SU-DHL-6 (cell line): ENCODE data around the gene EEF1AKMT3.

ENCODE experiments used
- H2AFZ ChIP-seq: fragments of 200-600 bp; sonication (generic); 2 replicates; pipeline ENCODE4 v1.6.1; 2014; ENCODE audit warnings: low read depth, mild to moderate bottlenecking, moderate library complexity, mixed read lengths, antibody characterized with exemption, low read length; ENCODE audit not compliant: severe bottlenecking
- H3F3A ChIP-seq: fragments of 200-600 bp; shearing (Covaris generic); 2 replicates; pipeline ENCODE4 v1.6.0; 2016; ENCODE audit warnings: antibody characterized with exemption, mild to moderate bottlenecking; ENCODE audit not compliant: insufficient read depth
- H3K27ac ChIP-seq: fragments of 200-600 bp; sonication (generic); 2 replicates; pipeline ENCODE4 v1.5.1; 2016; ENCODE audit warnings: low read depth, mild to moderate bottlenecking, low read length, moderate library complexity, mixed read lengths
- H3K27me3 ChIP-seq: fragments of 200-600 bp; sonication (generic), shearing (Covaris generic); 2 replicates; pipeline ENCODE4 v1.6.0; 2014; ENCODE audit warnings: mild to moderate bottlenecking, low read length
- H3K36me3 ChIP-seq: fragments of 200-600 bp; sonication (generic); 2 replicates; pipeline ENCODE4 v1.6.1; 2014; ENCODE audit warnings: mild to moderate bottlenecking, low read length, mixed read lengths
- H3K4me2 ChIP-seq: fragments of 300-600, 200-600 bp; shearing (Covaris generic), sonication (generic); 2 replicates; pipeline ENCODE4 v1.6.0; 2014; ENCODE audit warnings: low read length, low read depth, mild to moderate bottlenecking; ENCODE audit not compliant: poor library complexity, severe bottlenecking
- H3K4me3 ChIP-seq: fragments of 200-600 bp; sonication (generic); 2 replicates; pipeline ENCODE4 v1.5.1; 2014; ENCODE audit warnings: antibody characterized with exemption, low read length, mild to moderate bottlenecking, mixed read lengths; ENCODE audit not compliant: insufficient read depth, poor library complexity, severe bottlenecking
- H3K79me2 ChIP-seq: fragments of 200-600 bp; sonication (generic); 2 replicates; pipeline ENCODE4 v1.6.1; 2014; ENCODE audit warnings: mild to moderate bottlenecking, low read length, moderate library complexity; ENCODE audit not compliant: insufficient read depth
- H3K9ac ChIP-seq: fragments of 200-600 bp; sonication (generic); 2 replicates; pipeline ENCODE4 v1.7.0; 2014; ENCODE audit warnings: mild to moderate bottlenecking, low read length
- H3K9me2 ChIP-seq: fragments of 200-600 bp; sonication (generic); replicated peaks from 2 replicates; pipeline ENCODE4 v1.6.1; 2014; ENCODE audit warnings: low read length; ENCODE audit not compliant: insufficient read depth
- H3K9me3 ChIP-seq: fragments of 200-600 bp; sonication (generic); 2 replicates; pipeline ENCODE4 v1.6.1; 2014; ENCODE audit warnings: low read length, mixed read lengths; ENCODE audit not compliant: insufficient read depth
- H4K20me1 ChIP-seq: fragments of 200-600 bp; sonication (generic); 2 replicates; pipeline ENCODE4 v1.6.1; 2014; ENCODE audit warnings: low read depth, mild to moderate bottlenecking, antibody characterized with exemption, low read length, moderate library complexity, mixed read lengths
- CTCF ChIP-seq: fragments of 200-600 bp; sonication (generic); IDR thresholded peaks from one replicate; pipeline ENCODE4 v1.5.1; 2017; ENCODE audit warnings: antibody characterized with exemption, mild to moderate bottlenecking, low read length, moderate library complexity; ENCODE audit not compliant: insufficient read depth, poor library complexity, severe bottlenecking
- EZH2phosphoT487 ChIP-seq: fragments of 200-600 bp; sonication (generic), shearing (Covaris generic); conservative IDR thresholded peaks from 2 replicates; pipeline ENCODE4 v1.6.1; 2018; ENCODE audit warnings: mild to moderate bottlenecking, antibody characterized with exemption, low read length, moderate library complexity, mixed read lengths

The EEF1AKMT3 gene

DNA sequence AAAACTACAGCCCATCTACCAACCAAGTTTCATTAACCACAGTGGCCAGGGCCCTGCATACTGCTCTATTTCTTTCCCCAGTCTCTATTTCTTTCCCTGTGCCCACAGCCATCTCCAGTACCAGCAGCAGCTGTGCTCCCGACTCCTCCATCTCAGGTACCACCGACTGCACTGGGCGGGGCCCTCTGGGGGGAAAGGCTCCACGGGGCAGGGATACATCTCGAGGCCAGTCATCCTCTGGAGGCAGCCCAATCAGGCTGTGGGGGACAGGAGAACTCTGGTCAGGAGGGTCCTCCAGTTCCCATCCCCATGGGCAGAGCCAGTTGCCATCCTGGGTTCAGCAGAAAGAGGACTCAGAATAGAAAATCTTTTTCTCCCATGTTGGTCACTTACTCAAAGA lies 23.4 kb upstream of the EEF1AKMT3 start:
- H2AFZ ChIP-seq: no peak overlapping the region
- H3K9ac ChIP-seq: no peak overlapping the region
- no peaks in the 10 kb centered on the region for H4K20me1 ChIP-seq
- no peak overlapping the region for H3K4me3 ChIP-seq
- H3K36me3 ChIP-seq: peaks cover 10% of the 10 kb centered on the region; the same call in 1 of the 2 replicates
- peaks cover 36% of the 10 kb centered on the region for H3F3A ChIP-seq
- H3K79me2 ChIP-seq: peaks cover 28% of the 10 kb centered on the region
- no peaks in the 10 kb centered on the region for H3K9me3 ChIP-seq
- no peaks in the 10 kb centered on the region for H3K9me2 ChIP-seq
- no peak overlapping the region for H3K27ac ChIP-seq
- H3K4me2 ChIP-seq: no peak overlapping the region
- no peaks in the 10 kb centered on the region for H3K27me3 ChIP-seq
- TF ChIP-seq CTCF (no peak), EZH2phosphoT487 (no peak)

GRCh38 chr12:57750561-57751431 lies 21.6 kb upstream of the EEF1AKMT3 start:
- TF ChIP-seq CTCF (no peak), EZH2phosphoT487 (no peak)
- Histone ChIP-seq H3K79me2 (peaks cover 28% of the 10 kb centered on the region), H2AFZ (no peak overlapping the region), H3K4me2 (peak overlapping the region; percentile 72), H3K27me3 (no peaks in the 10 kb centered on the region), H3F3A (peaks cover 38% of the 10 kb centered on the region), H3K27ac (peak overlapping the region; percentile 41), H3K9me2 (no peaks in the 10 kb centered on the region), H3K9ac (peak overlapping the region; percentile 72), H3K4me3 (peak overlapping the region; percentile 71), H4K20me1 (no peaks in the 10 kb centered on the region), H3K9me3 (no peaks in the 10 kb centered on the region), H3K36me3 (peaks cover 10% of the 10 kb centered on the region; the same call in 1 of the 2 replicates)

DNA sequence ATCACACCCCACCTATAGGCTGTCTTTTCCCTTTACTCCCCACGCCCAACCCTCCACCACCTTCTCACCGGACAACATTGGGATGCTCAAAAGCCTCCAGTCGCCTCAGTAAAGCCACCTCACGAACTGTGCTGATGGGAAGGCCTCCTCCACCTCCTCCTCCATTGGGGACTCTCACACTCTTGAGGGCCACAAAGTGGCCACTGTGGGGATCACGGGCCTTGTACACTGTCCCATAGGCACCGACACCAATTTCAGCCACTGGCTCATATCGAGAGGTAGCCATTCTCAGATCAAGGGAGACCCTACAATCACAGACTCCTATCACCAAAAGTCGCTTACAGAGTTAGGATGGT lies 21.0 kb upstream of the EEF1AKMT3 start:
- Histone ChIP-seq H3K27me3 (no peaks in the 10 kb centered on the region), H3K4me2 (peak overlapping the region; percentile 72), H3K4me3 (peak overlapping the region; percentile 71), H3K79me2 (peaks cover 28% of the 10 kb centered on the region), H3K36me3 (peaks cover 10% of the 10 kb centered on the region; the same call in 1 of the 2 replicates), H3F3A (peaks cover 38% of the 10 kb centered on the region), H3K9ac (peak overlapping the region; percentile 72), H3K9me2 (no peaks in the 10 kb centered on the region), H2AFZ (no peak overlapping the region), H3K27ac (peak overlapping the region; percentile 41), H3K9me3 (no peaks in the 10 kb centered on the region), H4K20me1 (no peaks in the 10 kb centered on the region)
- TF ChIP-seq EZH2phosphoT487: no peak
- no peak for TF ChIP-seq CTCF
